Activated CD4-positive, alpha-beta T cell treated with anti-CD3 and anti-CD28 coated beads for 48 hours (primary cell): ENCODE results near the gene CACNA1C.

Source experiments
- DNase-seq: peaks from one replicate; pipeline ENCODE4 v3.0.0-alpha.2; 2020

The CACNA1C gene

GRCh38 chr12:2654311-2654710 is 601.5 kb downstream of the CACNA1C start:
- no peak for DNase-seq

GRCh38 chr12:2654741-2655140 is 602.0 kb downstream of the CACNA1C start:
- DNase-seq = no peak

GRCh38 chr12:2662524-2662923 is 609.7 kb downstream of the CACNA1C start:
- DNase-seq = no peak

- DNase-seq = no peak
Measured at GRCh38 chr12:2664721-2665577, 612.2 kb downstream of the CACNA1C start.

- DNase-seq = no peak
Measured at GRCh38 chr12:2666411-2666810, 613.6 kb downstream of the CACNA1C start.

GRCh38 chr12:2666846-2667245 is 614.1 kb downstream of the CACNA1C start:
- no peak for DNase-seq

- no peak for DNase-seq
Measured at GRCh38 chr12:2667716-2668440, 615.1 kb downstream of the CACNA1C start.

- DNase-seq = no peak
Measured at GRCh38 chr12:2668816-2669215, 616.0 kb downstream of the CACNA1C start.

GRCh38 chr12:2669560-2669959 is 616.8 kb downstream of the CACNA1C start:
- DNase-seq = no peak

- no peak for DNase-seq
Measured at GRCh38 chr12:2672863-2673262, 620.1 kb downstream of the CACNA1C start.

GRCh38 chr12:2673966-2674810 is 621.4 kb downstream of the CACNA1C start:
- DNase-seq = no peak

- DNase-seq = no peak
Measured at GRCh38 chr12:2675776-2676175, 623.0 kb downstream of the CACNA1C start.

- no peak for DNase-seq
Measured at GRCh38 chr12:2677142-2677880, 624.5 kb downstream of the CACNA1C start.

GRCh38 chr12:2678426-2678825 is 625.6 kb downstream of the CACNA1C start:
- no peak for DNase-seq

GRCh38 chr12:2679068-2679815 is 626.5 kb downstream of the CACNA1C start:
- no peak for DNase-seq

- no peak for DNase-seq
Measured at GRCh38 chr12:2679816-2680675, 627.3 kb downstream of the CACNA1C start.

GRCh38 chr12:2680676-2681039 is 627.9 kb downstream of the CACNA1C start:
- no peak for DNase-seq

- DNase-seq = no peak
Measured at GRCh38 chr12:2681450-2682205, 628.8 kb downstream of the CACNA1C start.

GRCh38 chr12:2682296-2683251 is 629.8 kb downstream of the CACNA1C start:
- peak; percentile 50 for DNase-seq
